ENCODE results near the gene ERBB2. TPM values are rescaled to one million over a fixed set of nuclear protein-coding genes. Genes with fewer than 3 reads are reported as not detected.
A peak's percentile ranks its signal among the peaks of the same experiment; 100 is the strongest.

Gene ERBB2
- total RNA-seq, 2 experiments from 2014 or later, result 6.0 to 6.3 TPM

DNA sequence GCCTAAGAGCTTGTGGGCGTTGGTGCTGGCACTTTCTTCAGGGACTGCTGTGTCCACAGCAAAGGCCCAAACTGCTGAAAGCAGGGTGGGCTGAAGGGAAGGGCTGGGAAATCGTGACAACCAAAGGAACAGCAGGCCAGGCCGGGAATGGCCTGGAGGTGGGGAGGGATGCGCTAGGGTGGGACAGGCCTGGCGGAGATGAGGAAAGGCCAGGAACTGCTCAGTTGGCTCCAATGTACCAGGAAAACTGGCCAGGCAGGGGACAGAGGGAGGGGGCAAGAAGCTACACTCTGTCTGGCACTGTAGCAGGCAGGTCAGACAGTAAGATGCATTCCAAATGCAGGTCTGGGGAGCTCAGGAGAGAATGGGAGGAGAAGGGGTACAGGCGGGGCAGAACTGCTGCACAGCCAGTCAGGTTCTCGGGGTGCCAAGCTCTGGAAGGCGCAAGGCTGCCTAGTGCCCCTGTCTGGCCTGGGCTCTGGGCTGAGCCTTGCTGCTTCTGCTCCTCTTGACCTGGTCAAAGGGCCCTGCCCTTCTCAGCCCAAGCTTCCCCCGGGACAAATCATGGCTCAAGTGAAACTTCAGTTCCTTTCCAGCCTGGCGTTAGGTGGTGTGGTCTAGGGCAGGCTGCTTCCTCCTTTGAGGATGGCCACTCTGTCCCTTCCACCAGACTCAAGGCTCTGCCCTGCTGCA, 24.3 kb upstream of the ERBB2 start:
- H3K4me1 Mint-ChIP-seq (ENCODE audit: low read depth), result peaks cover 49% of the 10 kb centered on the region

GRCh38 chr17:39676198-39676819, 23.6 kb upstream of the ERBB2 start:
- peaks cover 56% of the 10 kb centered on the region for H3K4me1 Mint-ChIP-seq (ENCODE audit: low read depth)
- H3K4me3 Mint-ChIP-seq, result no peak overlapping the region
- H3K27ac Mint-ChIP-seq, result no peak overlapping the region
- intact Hi-C loops (cut with micrococcal nuclease), result no loop called here
- CTCF ChIA-PET, result interaction anchor here (0.8 to 1.1 kb wide), 2 partner anchors 22 to 54 kb away, joined by 3 to 6 read pairs; no protein-coding TSS in a partner anchor
- H3K36me3 Mint-ChIP-seq (ENCODE audit: low read depth), result peaks cover 3% of the 10 kb centered on the region
- peaks cover 2% of the 10 kb centered on the region for H3K27me3 Mint-ChIP-seq (ENCODE audit: low read depth)
- H3K9me3 Mint-ChIP-seq, result no peaks in the 10 kb centered on the region
- DNase-seq, result peak; percentile 41

More for the DNA sequence above, 24.3 kb upstream of the ERBB2 start:
- Mint-ChIP-seq H3K9me3 (no peaks in the 10 kb centered on the region), H3K27me3 (ENCODE audit: low read depth) (peaks cover 2% of the 10 kb centered on the region), H3K27ac (no peak overlapping the region), H3K36me3 (ENCODE audit: low read depth) (peaks cover 3% of the 10 kb centered on the region), H3K4me3 (no peak overlapping the region)
- intact Hi-C loops (cut with micrococcal nuclease), result no loop called here
- DNase-seq, result no peak
- CTCF ChIA-PET, result interaction anchor here (1.0 to 1.1 kb wide), 3 partner anchors 21 to 256 kb away, joined by 3 to 6 read pairs (median 4); no protein-coding TSS in a partner anchor

DNA sequence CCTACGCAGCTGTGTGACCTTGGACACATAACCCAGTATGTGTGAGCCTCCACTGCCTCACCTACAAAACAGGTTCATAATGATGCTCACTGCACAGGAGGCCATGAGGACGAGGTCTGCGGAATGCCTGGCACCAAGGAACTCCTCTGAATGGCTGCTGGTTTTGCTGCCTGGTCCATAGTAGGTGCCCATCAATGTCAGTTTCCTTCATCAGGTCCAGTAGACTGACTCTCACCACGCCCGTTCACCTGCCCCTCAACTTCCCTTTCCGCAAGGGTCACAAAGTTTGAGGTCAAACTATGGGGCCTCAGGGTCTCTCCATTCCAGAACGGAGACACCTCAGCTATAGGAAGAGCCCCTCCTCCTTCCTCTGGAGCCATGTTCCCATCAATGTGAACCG, 22.8 kb upstream of the ERBB2 start:
- Mint-ChIP-seq H3K4me3 (no peak overlapping the region), H3K27ac (peak overlapping the region; percentile 9), H3K9me3 (no peaks in the 10 kb centered on the region), H3K36me3 (ENCODE audit: low read depth) (peaks cover 3% of the 10 kb centered on the region), H3K27me3 (ENCODE audit: low read depth) (no peaks in the 10 kb centered on the region), H3K4me1 (ENCODE audit: low read depth) (peaks cover 54% of the 10 kb centered on the region)
- DNase-seq, result no peak
- intact Hi-C loops (cut with micrococcal nuclease), result no loop called here
- CTCF ChIA-PET, result interaction anchor here (0.7 to 1.5 kb wide), 3 partner anchors 9 to 185 kb away, joined by 3 to 4 read pairs (median 3); partner anchors contain the start of gene PNMT

- Mint-ChIP-seq H3K36me3 (ENCODE audit: low read depth) (peaks cover 6% of the 10 kb centered on the region), H3K9me3 (no peaks in the 10 kb centered on the region), H3K27me3 (ENCODE audit: low read depth) (no peaks in the 10 kb centered on the region), H3K4me3 (no peak overlapping the region), H3K27ac (peak overlapping the region; percentile 9), H3K4me1 (ENCODE audit: low read depth) (peaks cover 52% of the 10 kb centered on the region)
- DNase-seq, result no peak
- intact Hi-C loops (cut with micrococcal nuclease), result loop anchor here (2.0 kb wide), 1 partner anchor 55 kb away; no protein-coding TSS in a partner anchor
- CTCF ChIA-PET, result interaction anchor here (0.6 to 1.5 kb wide), 4 partner anchors 9 to 185 kb away, joined by 3 to 4 read pairs (median 3); partner anchors contain the start of gene PNMT
Measured at GRCh38 chr17:39677542-39678339, 22.1 kb upstream of the ERBB2 start.

DNA sequence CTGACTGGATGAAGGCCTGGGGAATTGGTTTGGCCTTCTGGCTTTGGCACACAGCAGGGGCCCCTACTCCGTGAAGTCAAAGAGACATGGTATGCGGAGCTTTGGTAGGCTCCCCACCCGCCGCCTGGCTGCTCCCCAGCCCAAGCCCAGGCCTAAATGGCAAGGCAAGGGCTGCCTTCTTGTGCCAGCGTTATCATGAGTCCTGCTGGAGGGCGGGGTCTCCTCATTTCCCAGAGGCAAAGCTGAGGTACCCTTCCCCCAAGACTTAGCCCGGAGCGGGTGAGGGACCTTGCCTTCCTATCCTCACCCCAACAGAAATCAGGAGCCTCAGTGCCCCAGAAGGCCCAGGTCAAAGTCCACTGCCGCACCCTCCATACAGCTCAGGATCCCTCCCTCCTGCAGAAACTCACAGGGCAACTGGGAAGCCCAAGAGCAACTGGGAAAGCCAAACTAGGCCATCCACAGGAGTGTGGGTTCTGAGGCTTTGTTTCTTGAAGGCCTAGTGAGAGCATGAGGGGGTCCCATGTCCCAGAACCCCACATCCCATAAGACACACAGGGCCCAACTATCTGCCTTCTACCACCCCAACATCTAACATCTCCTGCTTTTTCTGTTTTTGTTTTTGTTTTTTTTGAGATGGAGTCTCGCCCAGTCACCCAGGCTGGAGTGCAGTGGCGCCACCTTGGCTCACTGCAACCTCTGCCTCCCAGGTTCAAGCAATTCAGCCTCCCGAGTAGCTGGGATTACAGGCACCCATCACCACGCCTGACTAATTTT, 21.3 kb upstream of the ERBB2 start:
- CTCF ChIA-PET, result interaction anchor here (1.1 to 1.5 kb wide), 4 partner anchors 10 to 57 kb away, joined by 3 to 8 read pairs (median 4); partner anchors contain the start of gene PNMT
- intact Hi-C loops (cut with micrococcal nuclease), result loop anchor here (2.0 kb wide), 1 partner anchor 56 kb away; no protein-coding TSS in a partner anchor
- H3K27ac Mint-ChIP-seq, result peak overlapping the region; percentile 83
- no peak for DNase-seq
- H3K36me3 Mint-ChIP-seq (ENCODE audit: low read depth), result peaks cover 9% of the 10 kb centered on the region
- H3K4me3 Mint-ChIP-seq, result no peak overlapping the region
- H3K4me1 Mint-ChIP-seq (ENCODE audit: low read depth), result peaks cover 52% of the 10 kb centered on the region
- no peaks in the 10 kb centered on the region for H3K27me3 Mint-ChIP-seq (ENCODE audit: low read depth)
- H3K9me3 Mint-ChIP-seq, result no peaks in the 10 kb centered on the region

DNA sequence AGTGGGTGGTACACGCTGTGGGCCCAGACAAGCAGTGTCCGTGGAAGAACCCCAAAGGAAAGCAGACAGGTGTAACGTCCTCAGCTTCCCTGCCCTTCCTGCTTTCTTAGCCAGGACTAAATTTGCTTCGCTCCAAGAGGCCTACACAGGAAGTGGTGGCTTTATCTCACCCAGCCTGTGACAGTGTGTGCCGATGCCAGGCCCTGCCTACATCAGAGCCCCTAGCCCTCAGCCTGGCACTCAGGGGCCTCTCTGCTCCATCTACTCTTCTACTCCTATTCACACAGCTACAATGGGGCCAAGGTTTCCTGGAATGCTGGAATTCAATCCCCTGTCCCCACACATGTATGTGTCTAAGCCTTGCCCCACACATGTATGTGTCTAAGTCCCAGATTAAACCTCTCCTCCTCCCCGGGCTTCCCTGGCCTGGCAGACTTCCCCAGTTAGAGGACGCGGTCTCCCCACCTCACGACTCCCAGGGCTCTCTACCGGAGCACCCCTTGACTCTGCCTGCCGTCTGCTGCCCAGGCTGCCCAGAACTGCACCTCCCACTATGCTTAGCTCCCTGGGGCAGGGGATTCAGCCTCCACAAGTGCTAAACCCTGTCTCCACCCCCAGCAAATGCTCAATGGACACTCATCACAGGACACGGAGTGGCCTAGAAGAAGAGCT, 20.2 kb upstream of the ERBB2 start:
- Mint-ChIP-seq H3K27ac (peak overlapping the region; percentile 83), H3K4me1 (ENCODE audit: low read depth) (peaks cover 52% of the 10 kb centered on the region), H3K4me3 (no peak overlapping the region), H3K9me3 (no peaks in the 10 kb centered on the region), H3K27me3 (ENCODE audit: low read depth) (no peaks in the 10 kb centered on the region), H3K36me3 (ENCODE audit: low read depth) (peaks cover 9% of the 10 kb centered on the region)
- CTCF ChIA-PET, result interaction anchor here (0.5 to 1.7 kb wide), 11 partner anchors 9 to 444 kb away, joined by 3 to 8 read pairs (median 4); partner anchors contain the start of genes MIEN1, PGAP3 and PNMT
- intact Hi-C loops (cut with micrococcal nuclease), result loop anchor here (2.0 kb wide), 1 partner anchor 57 kb away; no protein-coding TSS in a partner anchor
- peak; percentile 58 for DNase-seq

DNA sequence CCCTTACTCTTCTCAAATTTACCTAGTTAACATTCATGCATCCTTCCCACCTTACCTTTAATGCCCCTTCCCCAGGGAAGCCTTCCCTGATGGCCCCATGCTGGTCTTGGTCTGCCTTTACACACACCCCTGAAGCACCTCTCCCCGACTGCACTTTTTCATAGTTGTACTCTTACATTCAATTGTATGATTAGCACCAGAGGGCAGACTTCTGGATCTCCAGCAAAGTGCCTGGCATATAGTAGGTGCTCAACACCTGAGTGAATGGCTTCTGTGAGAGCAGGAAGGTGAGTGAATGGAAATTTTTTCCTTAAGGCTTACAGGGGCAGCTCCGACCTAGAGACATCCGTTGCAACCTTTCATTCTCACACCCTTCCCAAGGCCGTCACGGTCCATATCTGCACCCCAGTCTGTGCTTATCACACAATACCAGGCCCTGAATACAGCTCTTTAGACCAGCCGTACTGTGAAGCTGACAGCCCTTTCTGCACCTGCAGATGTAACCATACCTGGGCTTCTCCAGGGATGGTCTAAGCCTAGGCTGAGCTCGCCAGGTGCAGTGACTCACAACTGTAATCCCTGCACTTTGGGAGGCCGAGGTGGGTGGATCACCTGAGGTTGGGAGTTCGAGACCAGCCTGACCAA, 16.4 kb upstream of the ERBB2 start:
- DNase-seq, result no peak
- Mint-ChIP-seq H3K4me3 (no peak overlapping the region), H3K9me3 (no peaks in the 10 kb centered on the region), H3K36me3 (ENCODE audit: low read depth) (peaks cover 13% of the 10 kb centered on the region), H3K27me3 (ENCODE audit: low read depth) (no peaks in the 10 kb centered on the region), H3K4me1 (ENCODE audit: low read depth) (peaks cover 35% of the 10 kb centered on the region), H3K27ac (no peak overlapping the region)
- CTCF ChIA-PET, result interaction anchor here (1.3 kb wide), 1 partner anchor 29 kb away, joined by 3 read pairs; no protein-coding TSS in a partner anchor
- intact Hi-C loops (cut with micrococcal nuclease), result no loop called here

GRCh38 chr17:39684369-39685192, 15.3 kb upstream of the ERBB2 start:
- Mint-ChIP-seq H3K4me3 (no peak overlapping the region), H3K36me3 (ENCODE audit: low read depth) (peaks cover 10% of the 10 kb centered on the region), H3K4me1 (ENCODE audit: low read depth) (peaks cover 32% of the 10 kb centered on the region), H3K9me3 (no peaks in the 10 kb centered on the region), H3K27ac (no peak overlapping the region), H3K27me3 (ENCODE audit: low read depth) (no peaks in the 10 kb centered on the region)
- CTCF ChIA-PET, result interaction anchor here (1.1 kb wide), 1 partner anchor 31 kb away, joined by 3 read pairs; no protein-coding TSS in a partner anchor
- intact Hi-C loops (cut with micrococcal nuclease), result loop anchor here (5.0 kb wide), 2 partner anchors 47 to 178 kb away; partner anchors contain the start of genes IKZF3 and STARD3
- DNase-seq, result no peak

DNA sequence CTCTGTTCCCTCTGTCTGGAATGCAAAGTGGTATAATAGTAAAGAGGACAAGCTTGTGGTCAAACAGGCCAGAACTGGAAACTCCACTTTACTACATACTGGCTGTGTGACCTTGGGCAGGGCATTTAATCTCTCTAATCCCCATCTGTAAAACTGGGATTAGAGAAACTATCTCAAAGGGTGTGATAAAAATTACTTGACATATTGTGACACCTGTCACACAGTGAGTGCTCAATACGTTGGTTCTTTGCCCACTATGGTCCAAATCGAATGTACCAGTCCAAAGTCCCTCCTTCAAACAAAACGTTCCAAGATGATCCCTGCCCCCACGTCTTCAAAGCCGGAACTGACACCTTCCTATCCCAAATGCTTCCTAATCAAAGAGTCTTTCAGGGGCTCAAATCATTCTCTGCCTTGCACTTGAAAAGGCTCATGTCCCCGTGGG, 12.7 kb upstream of the ERBB2 start:
- H3K9me3 Mint-ChIP-seq, result no peaks in the 10 kb centered on the region
- peaks cover 15% of the 10 kb centered on the region for H3K4me1 Mint-ChIP-seq (ENCODE audit: low read depth)
- H3K4me3 Mint-ChIP-seq, result peak overlapping the region; percentile 98

More for the DNA sequence above, 12.7 kb upstream of the ERBB2 start:
- H3K36me3 Mint-ChIP-seq (ENCODE audit: low read depth), result peaks cover 10% of the 10 kb centered on the region
- H3K27me3 Mint-ChIP-seq (ENCODE audit: low read depth), result no peaks in the 10 kb centered on the region
- H3K27ac Mint-ChIP-seq, result peak overlapping the region; percentile 94
- intact Hi-C loops (cut with micrococcal nuclease), result loop anchor here (2.0 to 5.0 kb wide), 3 partner anchors 50 to 175 kb away; partner anchors contain the start of genes IKZF3 and STARD3
- CTCF ChIA-PET, result interaction anchor here (0.7 to 3.2 kb wide), 5 partner anchors 18 to 213 kb away, joined by 3 to 16 read pairs (median 4); partner anchors contain the start of gene PNMT
- no peak for DNase-seq

All from activated naive CD4-positive, alpha-beta T cell treated with anti-CD3 and anti-CD28 coated beads for 36 hours (primary cell).